ENCODE measurements around the gene ATP8A2.

The ATP8A2 gene

GRCh38 chr13:25493931-25494640 is 122.3 kb downstream of the ATP8A2 start:
- Histone ChIP-seq H3K27ac (no peak overlapping the region), H3K4me2 (ENCODE audit: low read length) (no peak overlapping the region), H3K4me1 (no peaks in the 10 kb centered on the region), H3K27me3 (ENCODE audit: control insufficient read depth, insufficient read depth, low read length) (no peaks in the 10 kb centered on the region), H3K36me3 (ENCODE audit: control insufficient read depth, insufficient read depth, low read length) (no peaks in the 10 kb centered on the region), H3K79me2 (no peaks in the 10 kb centered on the region), H3K9ac (no peak overlapping the region), H3K4me3 (ENCODE audit: low read depth, low read length) (no peak overlapping the region), H2AFZ (no peak overlapping the region), H3K9me3 (ENCODE audit: control insufficient read depth, low read length) (no peaks in the 10 kb centered on the region)
- TF ChIP-seq, protein P1, sequence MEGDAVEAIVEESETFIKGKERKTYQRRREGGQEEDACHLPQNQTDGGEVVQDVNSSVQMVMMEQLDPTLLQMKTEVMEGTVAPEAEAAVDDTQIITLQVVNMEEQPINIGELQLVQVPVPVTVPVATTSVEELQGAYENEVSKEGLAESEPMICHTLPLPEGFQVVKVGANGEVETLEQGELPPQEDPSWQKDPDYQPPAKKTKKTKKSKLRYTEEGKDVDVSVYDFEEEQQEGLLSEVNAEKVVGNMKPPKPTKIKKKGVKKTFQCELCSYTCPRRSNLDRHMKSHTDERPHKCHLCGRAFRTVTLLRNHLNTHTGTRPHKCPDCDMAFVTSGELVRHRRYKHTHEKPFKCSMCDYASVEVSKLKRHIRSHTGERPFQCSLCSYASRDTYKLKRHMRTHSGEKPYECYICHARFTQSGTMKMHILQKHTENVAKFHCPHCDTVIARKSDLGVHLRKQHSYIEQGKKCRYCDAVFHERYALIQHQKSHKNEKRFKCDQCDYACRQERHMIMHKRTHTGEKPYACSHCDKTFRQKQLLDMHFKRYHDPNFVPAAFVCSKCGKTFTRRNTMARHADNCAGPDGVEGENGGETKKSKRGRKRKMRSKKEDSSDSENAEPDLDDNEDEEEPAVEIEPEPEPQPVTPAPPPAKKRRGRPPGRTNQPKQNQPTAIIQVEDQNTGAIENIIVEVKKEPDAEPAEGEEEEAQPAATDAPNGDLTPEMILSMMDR (IDR thresholded peaks at IDR 0.05) = no peak

- Histone ChIP-seq H3K27me3 (ENCODE audit: control insufficient read depth, insufficient read depth, low read length) (no peaks in the 10 kb centered on the region), H3K4me3 (ENCODE audit: low read depth, low read length) (no peak overlapping the region), H3K36me3 (ENCODE audit: control insufficient read depth, insufficient read depth, low read length) (no peaks in the 10 kb centered on the region), H3K9me3 (ENCODE audit: control insufficient read depth, low read length) (no peaks in the 10 kb centered on the region), H2AFZ (no peak overlapping the region), H3K27ac (no peak overlapping the region), H3K4me2 (ENCODE audit: low read length) (no peak overlapping the region), H3K9ac (no peak overlapping the region), H3K4me1 (no peaks in the 10 kb centered on the region), H3K79me2 (no peaks in the 10 kb centered on the region)
- TF ChIP-seq, protein P1 (IDR thresholded peaks at IDR 0.05) = no peak
Measured at GRCh38 chr13:25494698-25495411, 123.1 kb downstream of the ATP8A2 start.

- no peak overlapping the region for H3K4me3 ChIP-seq (ENCODE audit: low read depth, low read length)
- no peaks in the 10 kb centered on the region for H3K36me3 ChIP-seq (ENCODE audit: control insufficient read depth, insufficient read depth, low read length)
- no peaks in the 10 kb centered on the region for H3K4me1 ChIP-seq
- H2AFZ ChIP-seq = no peak overlapping the region
- TF ChIP-seq, protein P1 (IDR thresholded peaks at IDR 0.05) = no peak
- no peak overlapping the region for H3K9ac ChIP-seq
- no peaks in the 10 kb centered on the region for H3K9me3 ChIP-seq (ENCODE audit: control insufficient read depth, low read length)
- H3K27me3 ChIP-seq (ENCODE audit: control insufficient read depth, insufficient read depth, low read length) = no peaks in the 10 kb centered on the region
- no peak overlapping the region for H3K27ac ChIP-seq
- H3K79me2 ChIP-seq = no peaks in the 10 kb centered on the region
- no peak overlapping the region for H3K4me2 ChIP-seq (ENCODE audit: low read length)
Measured at GRCh38 chr13:25501231-25501630, 129.5 kb downstream of the ATP8A2 start.

GRCh38 chr13:25502031-25502430 is 130.3 kb downstream of the ATP8A2 start:
- Histone ChIP-seq H2AFZ (no peak overlapping the region), H3K9me3 (ENCODE audit: control insufficient read depth, low read length) (no peaks in the 10 kb centered on the region), H3K36me3 (ENCODE audit: control insufficient read depth, insufficient read depth, low read length) (no peaks in the 10 kb centered on the region), H3K27ac (no peak overlapping the region), H3K4me2 (ENCODE audit: low read length) (no peak overlapping the region), H3K4me3 (ENCODE audit: low read depth, low read length) (no peak overlapping the region), H3K4me1 (no peaks in the 10 kb centered on the region), H3K27me3 (ENCODE audit: control insufficient read depth, insufficient read depth, low read length) (no peaks in the 10 kb centered on the region), H3K9ac (no peak overlapping the region), H3K79me2 (no peaks in the 10 kb centered on the region)
- TF ChIP-seq, protein P1 (IDR thresholded peaks at IDR 0.05) = no peak

All from parathyroid adenoma (tissue), 2 donors.